Measurements from ENCODE around the gene DHRS2. TPM values are rescaled to one million over a fixed set of nuclear protein-coding genes. Genes with fewer than 3 reads are reported as not detected.
"Not testable (repeated sequence)": the region's sequence is repeated elsewhere in the genome, so short reads cannot be mapped to it uniquely, and the experiment has no call there.

The DHRS2 gene
- total RNA-seq, 2 experiments from 2014 or later = 10.4 to 11.6 TPM

- DNase-seq = no peak
- Mint-ChIP-seq H3K4me3 (no peak overlapping the region), H3K9me3 (no peaks in the 10 kb centered on the region), H3K36me3 (no peaks in the 10 kb centered on the region), H3K27ac (no peak overlapping the region), H3K27me3 (no peaks in the 10 kb centered on the region), H3K4me1 (no peaks in the 10 kb centered on the region)
Measured at GRCh38 chr14:23665302-23666016, 29.3 kb downstream of the DHRS2 start.

GRCh38 chr14:23667134-23667533, 31.0 kb downstream of the DHRS2 start:
- Mint-ChIP-seq H3K27ac (no peak overlapping the region), H3K4me1 (no peaks in the 10 kb centered on the region), H3K4me3 (no peak overlapping the region), H3K36me3 (no peaks in the 10 kb centered on the region), H3K9me3 (no peaks in the 10 kb centered on the region), H3K27me3 (no peaks in the 10 kb centered on the region)
- DNase-seq = no peak

GRCh38 chr14:23669441-23669840, 33.3 kb downstream of the DHRS2 start:
- no peaks in the 10 kb centered on the region for H3K9me3 Mint-ChIP-seq

GRCh38 chr14:23670481-23670880, 34.3 kb downstream of the DHRS2 start:
- peaks cover 4% of the 10 kb centered on the region for H3K27me3 Mint-ChIP-seq
- no peak overlapping the region for H3K27ac Mint-ChIP-seq
- H3K36me3 Mint-ChIP-seq = no peaks in the 10 kb centered on the region
- no peaks in the 10 kb centered on the region for H3K9me3 Mint-ChIP-seq
- no peaks in the 10 kb centered on the region for H3K4me1 Mint-ChIP-seq
- DNase-seq = no peak
- H3K4me3 Mint-ChIP-seq = no peak overlapping the region

More at GRCh38 chr14:23669441-23669840, 33.3 kb downstream of the DHRS2 start:
- Mint-ChIP-seq H3K4me1 (no peaks in the 10 kb centered on the region), H3K27me3 (peaks cover 4% of the 10 kb centered on the region), H3K27ac (no peak overlapping the region), H3K4me3 (no peak overlapping the region), H3K36me3 (no peaks in the 10 kb centered on the region)
- DNase-seq = no peak

- Mint-ChIP-seq H3K4me3 (no peak overlapping the region), H3K27me3 (peaks cover 9% of the 10 kb centered on the region), H3K36me3 (no peaks in the 10 kb centered on the region), H3K4me1 (no peaks in the 10 kb centered on the region), H3K27ac (no peak overlapping the region), H3K9me3 (no peaks in the 10 kb centered on the region)
- no peak for DNase-seq
Measured at GRCh38 chr14:23672200-23672599, 36.0 kb downstream of the DHRS2 start.

GRCh38 chr14:23675337-23675736, 39.2 kb downstream of the DHRS2 start:
- DNase-seq = no peak
- Mint-ChIP-seq H3K4me1 (no peaks in the 10 kb centered on the region), H3K27me3 (peaks cover 9% of the 10 kb centered on the region), H3K36me3 (no peaks in the 10 kb centered on the region), H3K27ac (no peak overlapping the region), H3K9me3 (no peaks in the 10 kb centered on the region), H3K4me3 (no peak overlapping the region)

GRCh38 chr14:23675906-23676305, 39.7 kb downstream of the DHRS2 start:
- H3K27ac Mint-ChIP-seq = no peak overlapping the region
- H3K27me3 Mint-ChIP-seq = peaks cover 9% of the 10 kb centered on the region
- H3K36me3 Mint-ChIP-seq = no peaks in the 10 kb centered on the region
- H3K4me3 Mint-ChIP-seq = no peak overlapping the region
- H3K9me3 Mint-ChIP-seq = no peaks in the 10 kb centered on the region
- H3K4me1 Mint-ChIP-seq = no peaks in the 10 kb centered on the region
- DNase-seq = no peak

- H3K4me3 Mint-ChIP-seq = no peak overlapping the region
- H3K36me3 Mint-ChIP-seq = no peaks in the 10 kb centered on the region
- DNase-seq = no peak
- H3K4me1 Mint-ChIP-seq = no peaks in the 10 kb centered on the region
- no peak overlapping the region for H3K27ac Mint-ChIP-seq
- H3K27me3 Mint-ChIP-seq = peaks cover 4% of the 10 kb centered on the region
- no peaks in the 10 kb centered on the region for H3K9me3 Mint-ChIP-seq
Measured at GRCh38 chr14:23681337-23681736, 45.2 kb downstream of the DHRS2 start.

- not testable (repeated sequence) for H3K27me3 Mint-ChIP-seq, H3K4me1 Mint-ChIP-seq, H3K27ac Mint-ChIP-seq, DNase-seq, H3K4me3 Mint-ChIP-seq, H3K36me3 Mint-ChIP-seq, H3K9me3 Mint-ChIP-seq
Measured at GRCh38 chr14:23689709-23690514, 53.7 kb downstream of the DHRS2 start.

- no peak overlapping the region for H3K4me3 Mint-ChIP-seq
- no peaks in the 10 kb centered on the region for H3K9me3 Mint-ChIP-seq
- peaks cover under 1% of the 10 kb centered on the region for H3K27me3 Mint-ChIP-seq
- no peak for DNase-seq
- no peaks in the 10 kb centered on the region for H3K4me1 Mint-ChIP-seq
- H3K36me3 Mint-ChIP-seq = no peaks in the 10 kb centered on the region
- no peak overlapping the region for H3K27ac Mint-ChIP-seq
Measured at GRCh38 chr14:23692416-23692815, 56.3 kb downstream of the DHRS2 start.

- Mint-ChIP-seq H3K36me3 (no peaks in the 10 kb centered on the region), H3K27me3 (peaks cover 6% of the 10 kb centered on the region), H3K9me3 (no peaks in the 10 kb centered on the region), H3K4me1 (no peaks in the 10 kb centered on the region), H3K27ac (no peak overlapping the region), H3K4me3 (no peak overlapping the region)
- no peak for DNase-seq
Measured at GRCh38 chr14:23693252-23693775, 57.1 kb downstream of the DHRS2 start.

- no peaks in the 10 kb centered on the region for H3K4me1 Mint-ChIP-seq
- H3K36me3 Mint-ChIP-seq = no peaks in the 10 kb centered on the region
- peaks cover 6% of the 10 kb centered on the region for H3K27me3 Mint-ChIP-seq
- DNase-seq = peak; percentile 13
- no peaks in the 10 kb centered on the region for H3K9me3 Mint-ChIP-seq
- H3K27ac Mint-ChIP-seq = no peak overlapping the region
- H3K4me3 Mint-ChIP-seq = no peak overlapping the region
Measured at GRCh38 chr14:23694085-23694948, 58.2 kb downstream of the DHRS2 start.
